Vagina (tissue), 2 donors: ENCODE measurements around the gene SERP2.

ENCODE experiments used
- CTCF ChIP-seq, 3 experiments: fragments of 450-650 bp in 2 of 3; fragments of 200-600 bp in 1 of 3; sonication (generic) in 1 of 3; IDR thresholded peaks; one replicate each; pipeline ENCODE4 v1.5.1; 2017 to 2019; ENCODE audit warnings: antibody characterized with exemption in 3 of 3, mild to moderate bottlenecking in 2 of 3, moderate library complexity in 2 of 3
- POLR2A ChIP-seq, 2 donors: fragments of 450-650 bp; IDR thresholded peaks; one replicate each; pipeline ENCODE4 v1.6.1; 2017; ENCODE audit warnings: antibody characterized with exemption in 2 of 2, mild to moderate bottlenecking in 2 of 2, moderate library complexity in 2 of 2
- POLR2AphosphoS5 ChIP-seq, 2 donors: sonication (generic); formaldehyde crosslinking; IDR thresholded peaks; one replicate each; pipeline ENCODE4 v1.9.0; 2017; ENCODE audit warnings: antibody characterized with exemption in 2 of 2, mild to moderate bottlenecking in 2 of 2, low read depth in 1 of 2; ENCODE audit not compliant: insufficient read depth in 1 of 2

- TF ChIP-seq CTCF (IDR thresholded peaks at IDR 0.05) (no peak), POLR2A (IDR thresholded peaks at IDR 0.05) (no peak), POLR2AphosphoS5 (IDR thresholded peaks at IDR 0.05; ENCODE audit: insufficient read depth in 1 of 2, low read depth in 1 of 2) (no peak)
Measured at GRCh38 chr13:44386913-44387556, 13.4 kb downstream of the SERP2 start.
